H9 (cell line): ENCODE results near the gene GTF2A1. TPM values are rescaled to one million over a fixed set of nuclear protein-coding genes. Genes with fewer than 3 reads are reported as not detected.

Experiments used
- DNase-seq: peaks from one replicate; pipeline ENCODE4 v3.0.0-alpha.2; 2017
- H2AFZ ChIP-seq: one replicate; pipeline ENCODE4 v1.6.1; 2013; ENCODE audit warnings: mild to moderate bottlenecking, low read length, control low read depth, moderate library complexity
- H2AK5ac ChIP-seq: 2 replicates; pipeline ENCODE4 v1.6.1; 2013; ENCODE audit warnings: low read length, control low read depth, mixed read lengths; ENCODE audit not compliant: insufficient read length
- H2BK120ac ChIP-seq: one replicate; pipeline ENCODE4 v1.6.1; 2013; ENCODE audit warnings: low read depth, mild to moderate bottlenecking, low read length, control low read depth, inconsistent platforms; ENCODE audit not compliant: poor library complexity, severe bottlenecking
- H2BK12ac ChIP-seq: 2 replicates; pipeline ENCODE4 v1.6.1; 2013; ENCODE audit warnings: low read length, control low read depth, mixed read lengths, low read depth; ENCODE audit not compliant: insufficient read length
- H2BK15ac ChIP-seq: 2 replicates; pipeline ENCODE4 v1.6.1; 2013; ENCODE audit warnings: low read depth, low read length, control low read depth
- H2BK20ac ChIP-seq: one replicate; pipeline ENCODE4 v1.6.1; 2013; ENCODE audit warnings: low read depth, mild to moderate bottlenecking, low read length, control low read depth, inconsistent platforms; ENCODE audit not compliant: poor library complexity, severe bottlenecking
- H2BK5ac ChIP-seq: 2 replicates; pipeline ENCODE4 v1.6.1; 2013; ENCODE audit warnings: low read length, control low read depth, mixed read lengths; ENCODE audit not compliant: insufficient read length
- H3K14ac ChIP-seq: 2 replicates; pipeline ENCODE4 v1.6.1; 2013; ENCODE audit warnings: low read length, control low read depth; ENCODE audit not compliant: insufficient read depth
- H3K18ac ChIP-seq: 2 replicates; pipeline ENCODE4 v1.6.1; 2013; ENCODE audit warnings: low read depth, mild to moderate bottlenecking, mixed read lengths, low read length, control low read depth; ENCODE audit not compliant: insufficient read length
- H3K23ac ChIP-seq: 2 replicates; pipeline ENCODE4 v1.6.1; 2013; ENCODE audit warnings: low read length, control low read depth, mixed read lengths, low read depth; ENCODE audit not compliant: insufficient read length
- H3K23me2 ChIP-seq: 2 replicates; pipeline ENCODE4 v1.6.1; 2013; ENCODE audit warnings: low read depth, mild to moderate bottlenecking, mixed read lengths, low read length, control low read depth; ENCODE audit not compliant: insufficient read length, poor library complexity, severe bottlenecking
- H3K27ac ChIP-seq: 2 replicates; pipeline ENCODE4 v1.5.1; 2013; ENCODE audit warnings: low read length, control low read depth, mixed read lengths, low read depth; ENCODE audit not compliant: insufficient read length
- H3K27me3 ChIP-seq: 2 replicates; pipeline ENCODE4 v1.6.1; 2013; ENCODE audit warnings: low read length, control low read depth, inconsistent platforms; ENCODE audit not compliant: insufficient read depth
- H3K4ac ChIP-seq: 2 replicates; pipeline ENCODE4 v1.6.1; 2013; ENCODE audit warnings: low read depth, mild to moderate bottlenecking, control low read depth, inconsistent platforms, low read length, moderate library complexity
- H3K4me1 ChIP-seq: 2 replicates; pipeline ENCODE4 v1.6.1; 2013; ENCODE audit warnings: low read length, control low read depth, inconsistent platforms; ENCODE audit not compliant: insufficient read depth
- H3K4me2 ChIP-seq: 2 replicates; pipeline ENCODE4 v1.6.1; 2013; ENCODE audit warnings: low read length, control low read depth, mixed read lengths; ENCODE audit not compliant: insufficient read length, insufficient read depth
- H3K56ac ChIP-seq: 2 replicates; pipeline ENCODE4 v1.6.1; 2013; ENCODE audit warnings: low read depth, mild to moderate bottlenecking, mixed read lengths, low read length, control low read depth; ENCODE audit not compliant: insufficient read length
- H3K79me1 ChIP-seq: 2 replicates; pipeline ENCODE4 v1.6.1; 2013; ENCODE audit warnings: low read depth, mild to moderate bottlenecking, moderate library complexity, low read length, control low read depth, inconsistent platforms; ENCODE audit not compliant: insufficient read depth, poor library complexity, severe bottlenecking
- H3K79me2 ChIP-seq: 2 replicates; pipeline ENCODE4 v1.6.1; 2013; ENCODE audit warnings: low read length, control low read depth, inconsistent platforms; ENCODE audit not compliant: insufficient read depth
- H3K9ac ChIP-seq: 2 replicates; pipeline ENCODE4 v1.6.1; 2013; ENCODE audit warnings: low read length, control low read depth, mixed read lengths; ENCODE audit not compliant: insufficient read length; ENCODE audit errors: extremely low read depth
- H3K9me3 ChIP-seq: one replicate; pipeline ENCODE4 v1.6.1; 2013; ENCODE audit warnings: low read depth, low read length, inconsistent platforms; ENCODE audit not compliant: control insufficient read depth
- H3T11ph ChIP-seq: one replicate; pipeline ENCODE4 v1.6.1; 2013; ENCODE audit warnings: mild to moderate bottlenecking, low read length, control low read depth, inconsistent platforms
- H4K20me1 ChIP-seq: one replicate; pipeline ENCODE4 v1.6.1; 2013; ENCODE audit not compliant: control insufficient read depth, insufficient read length, insufficient read depth
- H4K5ac ChIP-seq: 2 replicates; pipeline ENCODE4 v1.6.1; 2013; ENCODE audit warnings: low read depth, mild to moderate bottlenecking, mixed read lengths, low read length, control low read depth; ENCODE audit not compliant: insufficient read length
- H4K8ac ChIP-seq: replicated peaks from 2 replicates; pipeline ENCODE4 v1.6.1; 2013; ENCODE audit warnings: low read length, control low read depth, mixed read lengths, low read depth; ENCODE audit not compliant: insufficient read length
- H4K91ac ChIP-seq: 2 replicates; pipeline ENCODE4 v1.6.1; 2013; ENCODE audit warnings: low read depth, mild to moderate bottlenecking, moderate library complexity, mixed read lengths, low read length, control low read depth; ENCODE audit not compliant: insufficient read length
- H3K27ac Mint-ChIP-seq, 3 experiments: 2 replicates in 2 of 3; 3 replicates in 1 of 3; pipeline ENCODE4 v1.8.0; 2020 to 2021; ENCODE audit warnings: mixed read lengths in 3 of 3, mild to moderate bottlenecking in 1 of 3, moderate library complexity in 1 of 3
- H3K27me3 Mint-ChIP-seq: 2 replicates; pipeline ENCODE4 v1.8.0; 2021; ENCODE audit warnings: low read depth, mild to moderate bottlenecking, moderate library complexity, mixed read lengths
- H3K36me3 Mint-ChIP-seq, 3 experiments: 2 replicates in 2 of 3; 3 replicates in 1 of 3; pipeline ENCODE4 v1.8.0; 2020 to 2021; ENCODE audit warnings: low read depth in 3 of 3, mixed read lengths in 3 of 3; ENCODE audit not compliant: insufficient read depth in 1 of 3
- H3K4me1 Mint-ChIP-seq, 2 experiments: 2 replicates each; pipeline ENCODE4 v1.8.0; 2020; ENCODE audit warnings: mixed read lengths in 2 of 2
- H3K4me3 Mint-ChIP-seq, 2 experiments: 2 replicates in 1 of 2; 3 replicates in 1 of 2; pipeline ENCODE4 v1.8.0; 2020 to 2021; ENCODE audit warnings: mild to moderate bottlenecking in 2 of 2, mixed read lengths in 2 of 2, moderate library complexity in 1 of 2
- H3K9me3 Mint-ChIP-seq, 2 experiments: 2 replicates in 1 of 2; 3 replicates in 1 of 2; pipeline ENCODE4 v1.8.0; 2020; ENCODE audit warnings: mild to moderate bottlenecking in 2 of 2, mixed read lengths in 2 of 2, moderate library complexity in 1 of 2
- WGBS: extraction: QIAGEN DNeasy Blood & Tissue Kit; methylation state at CpG from one replicate; pipeline ENCODE4 v1.1.7; 2013; ENCODE audit warnings: missing lambda C conversion rate, low lambda C conversion rate, mixed read lengths; ENCODE audit not compliant: insufficient read length; ENCODE audit errors: extremely low coverage; 5-methylcytosine and 5-hydroxymethylcytosine counted together
- total RNA-seq: library from RNA; stranded (reverse); gene quantifications from 2 replicates; pipeline ENCODE4 v1.2.1, GENCODE V29; 2021
- TF ChIP-seq, protein P1 (sequence below): fragments of 200-600 bp; sonication (generic); conservative IDR thresholded peaks from 3 replicates; pipeline ENCODE4 v1.8.0; 2021; ENCODE audit warnings: antibody characterized with exemption, mild to moderate bottlenecking

GTF2A1 gene
- total RNA-seq, 1 experiment from 2014 or later: 43.0 TPM

DNA sequence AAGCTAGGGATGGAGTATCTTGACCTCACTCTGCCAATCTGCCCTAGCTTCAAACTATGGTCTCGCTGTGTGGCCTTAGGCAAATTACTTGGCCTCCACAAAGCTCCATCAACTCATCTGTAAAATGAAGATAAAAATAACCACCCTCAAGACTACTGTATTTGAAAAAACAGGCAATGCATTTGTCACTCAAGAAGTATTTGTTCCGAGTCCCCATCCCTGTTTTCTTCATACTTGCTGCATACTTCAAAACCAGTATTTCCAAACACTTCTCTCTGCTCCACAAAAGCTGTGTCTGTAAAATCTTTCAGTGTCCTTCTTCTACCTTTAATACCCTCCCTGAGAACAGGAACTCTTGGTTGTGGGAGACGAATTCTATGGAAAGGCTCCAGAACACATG is 47.9 kb downstream of the GTF2A1 start:
- H3K14ac ChIP-seq: no peak overlapping the region
- Mint-ChIP-seq H3K4me3 (no peak overlapping the region), H3K9me3 (no peaks in the 10 kb centered on the region), H3K27me3 (no peaks in the 10 kb centered on the region), H3K4me1 (peaks cover 11% of the 10 kb centered on the region in 2 experiments), H3K36me3 (peaks cover 0 to 9% (median 5%) of the 10 kb centered on the region in 3 experiments; a peak in 4 of 7 replicates), H3K27ac (peak overlapping the region in 1 of 3 experiments; percentile 50; a peak in 1 of 7 replicates)
- H3K4me2 ChIP-seq: no peak overlapping the region
- no peak for DNase-seq
- H4K5ac ChIP-seq: no peak overlapping the region
- H2AFZ ChIP-seq: no peak overlapping the region
- H3K27ac ChIP-seq: no peak overlapping the region
- no peak overlapping the region for H2BK5ac ChIP-seq
- no peak overlapping the region for H4K91ac ChIP-seq
- no peak overlapping the region for H3K56ac ChIP-seq
- H2BK15ac ChIP-seq: no peak overlapping the region
- no peak overlapping the region for H2BK20ac ChIP-seq
- H4K8ac ChIP-seq: no peak overlapping the region
- no CpG with 5 or more reads among the region's 3 CpGs for WGBS
- H3K79me1 ChIP-seq: no peaks in the 10 kb centered on the region
- H2BK120ac ChIP-seq: no peak overlapping the region
- H3K4me1 ChIP-seq: no peaks in the 10 kb centered on the region
- H2BK12ac ChIP-seq: no peak overlapping the region
- TF ChIP-seq, protein P1, sequence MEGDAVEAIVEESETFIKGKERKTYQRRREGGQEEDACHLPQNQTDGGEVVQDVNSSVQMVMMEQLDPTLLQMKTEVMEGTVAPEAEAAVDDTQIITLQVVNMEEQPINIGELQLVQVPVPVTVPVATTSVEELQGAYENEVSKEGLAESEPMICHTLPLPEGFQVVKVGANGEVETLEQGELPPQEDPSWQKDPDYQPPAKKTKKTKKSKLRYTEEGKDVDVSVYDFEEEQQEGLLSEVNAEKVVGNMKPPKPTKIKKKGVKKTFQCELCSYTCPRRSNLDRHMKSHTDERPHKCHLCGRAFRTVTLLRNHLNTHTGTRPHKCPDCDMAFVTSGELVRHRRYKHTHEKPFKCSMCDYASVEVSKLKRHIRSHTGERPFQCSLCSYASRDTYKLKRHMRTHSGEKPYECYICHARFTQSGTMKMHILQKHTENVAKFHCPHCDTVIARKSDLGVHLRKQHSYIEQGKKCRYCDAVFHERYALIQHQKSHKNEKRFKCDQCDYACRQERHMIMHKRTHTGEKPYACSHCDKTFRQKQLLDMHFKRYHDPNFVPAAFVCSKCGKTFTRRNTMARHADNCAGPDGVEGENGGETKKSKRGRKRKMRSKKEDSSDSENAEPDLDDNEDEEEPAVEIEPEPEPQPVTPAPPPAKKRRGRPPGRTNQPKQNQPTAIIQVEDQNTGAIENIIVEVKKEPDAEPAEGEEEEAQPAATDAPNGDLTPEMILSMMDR: no peak
- H3K9ac ChIP-seq: no peak overlapping the region
- H4K20me1 ChIP-seq: peaks cover 2% of the 10 kb centered on the region
- no peak overlapping the region for H3T11ph ChIP-seq
- H3K18ac ChIP-seq: no peak overlapping the region
- no peaks in the 10 kb centered on the region for H3K9me3 ChIP-seq
- H3K4ac ChIP-seq: no peak overlapping the region
- H3K27me3 ChIP-seq: no peaks in the 10 kb centered on the region
- peaks cover 10% of the 10 kb centered on the region for H3K23me2 ChIP-seq
- H3K23ac ChIP-seq: no peak overlapping the region
- H3K79me2 ChIP-seq: no peaks in the 10 kb centered on the region
- H2AK5ac ChIP-seq: no peak overlapping the region
